Cardiac muscle cell (in vitro differentiated cells and primary cell): ENCODE results near the gene GRIA4. TPM values are rescaled to one million over a fixed set of nuclear protein-coding genes. Genes with fewer than 3 reads are reported as not detected.

Experiments
- DNase-seq, 2 donors: peaks; one replicate each; pipeline versions ENCODE4 v3.0.0 to v3.0.0-alpha.2; 2010 to 2017; ENCODE audit warnings: low read depth in 1 of 2, low spot score in 1 of 2
- H3K27ac ChIP-seq: fragments of 200-600 bp; sonication (generic); 2 replicates; pipeline ENCODE4 v1.5.1; 2016
- H3K27me3 ChIP-seq: fragments of 200-600 bp; sonication (generic); 2 replicates; pipeline ENCODE4 v1.6.0; 2016; ENCODE audit warnings: control low read depth
- H3K36me3 ChIP-seq: fragments of 200-600 bp; sonication (generic); 2 replicates; pipeline ENCODE4 v1.5.1; 2016; ENCODE audit warnings: control low read depth
- H3K4me1 ChIP-seq: fragments of 200-600 bp; sonication (generic); 2 replicates; pipeline ENCODE4 v1.8.1; 2017; ENCODE audit warnings: low read depth, mild to moderate bottlenecking, mixed run types
- H3K4me3 ChIP-seq: fragments of 200-600 bp; sonication (generic); 2 replicates; pipeline ENCODE4 v1.5.1; 2016; ENCODE audit warnings: mild to moderate bottlenecking
- H3K9me3 ChIP-seq: fragments of 200-600 bp; sonication (generic); 2 replicates; pipeline ENCODE4 v1.5.1; 2017; ENCODE audit warnings: low read depth, mild to moderate bottlenecking, control low read depth
- polyA plus RNA-seq: library from polyadenylated mRNA; unstranded; fragments of >200 nt; fragmentation: Nextera tagmentation; extraction: Ambion mirVana; gene quantifications from 2 replicates; pipeline ENCODE4 v1.2.1, GENCODE V29; 2016
- total RNA-seq: library from RNA; depleted of rRNA; stranded (reverse); fragments of >200 nt; gene quantifications from 2 replicates; pipeline ENCODE4 v1.2.3, GENCODE V29; 2016
- TF ChIP-seq, protein P1 (sequence below): IDR thresholded peaks from 2 replicates; pipeline ENCODE4 v1.5.1; 2012; ENCODE audit warnings: low read depth, mild to moderate bottlenecking, low read length

The GRIA4 gene
- total and polyA plus RNA-seq, 2 experiments from 2014 or later = 20.8 to 36.6 TPM

DNA sequence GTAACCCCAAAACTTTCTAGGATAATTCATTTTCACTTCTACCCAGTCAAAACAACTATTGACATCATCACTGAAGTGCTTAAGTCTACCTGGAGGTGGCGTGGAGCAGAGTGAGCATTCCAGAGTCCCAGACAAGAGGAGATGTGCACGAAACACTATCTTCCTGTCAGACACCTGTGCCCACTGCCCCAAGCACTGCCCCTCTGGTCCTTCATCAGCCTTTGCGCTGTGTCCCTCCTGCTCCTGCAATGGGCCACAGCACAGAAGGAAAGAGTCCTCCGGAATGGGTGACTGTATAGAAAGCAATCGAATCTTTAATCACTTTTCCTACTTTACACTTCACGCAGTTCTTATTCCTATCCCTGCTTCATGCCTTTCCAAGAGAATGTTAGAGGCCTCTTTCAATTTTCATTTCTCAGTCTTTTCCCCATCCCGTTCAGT, 512 bp upstream of the GRIA4 start:
- TF ChIP-seq, protein P1, sequence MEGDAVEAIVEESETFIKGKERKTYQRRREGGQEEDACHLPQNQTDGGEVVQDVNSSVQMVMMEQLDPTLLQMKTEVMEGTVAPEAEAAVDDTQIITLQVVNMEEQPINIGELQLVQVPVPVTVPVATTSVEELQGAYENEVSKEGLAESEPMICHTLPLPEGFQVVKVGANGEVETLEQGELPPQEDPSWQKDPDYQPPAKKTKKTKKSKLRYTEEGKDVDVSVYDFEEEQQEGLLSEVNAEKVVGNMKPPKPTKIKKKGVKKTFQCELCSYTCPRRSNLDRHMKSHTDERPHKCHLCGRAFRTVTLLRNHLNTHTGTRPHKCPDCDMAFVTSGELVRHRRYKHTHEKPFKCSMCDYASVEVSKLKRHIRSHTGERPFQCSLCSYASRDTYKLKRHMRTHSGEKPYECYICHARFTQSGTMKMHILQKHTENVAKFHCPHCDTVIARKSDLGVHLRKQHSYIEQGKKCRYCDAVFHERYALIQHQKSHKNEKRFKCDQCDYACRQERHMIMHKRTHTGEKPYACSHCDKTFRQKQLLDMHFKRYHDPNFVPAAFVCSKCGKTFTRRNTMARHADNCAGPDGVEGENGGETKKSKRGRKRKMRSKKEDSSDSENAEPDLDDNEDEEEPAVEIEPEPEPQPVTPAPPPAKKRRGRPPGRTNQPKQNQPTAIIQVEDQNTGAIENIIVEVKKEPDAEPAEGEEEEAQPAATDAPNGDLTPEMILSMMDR = peak; percentile 41
- H3K4me3 ChIP-seq = peak overlapping the region; percentile 71
- peaks cover 39% of the 10 kb centered on the region for H3K27me3 ChIP-seq
- DNase-seq = peak; percentile 23 to 27
- no peaks in the 10 kb centered on the region for H3K9me3 ChIP-seq
- H3K36me3 ChIP-seq = no peaks in the 10 kb centered on the region
- peaks cover 7% of the 10 kb centered on the region for H3K4me1 ChIP-seq
- no peak overlapping the region for H3K27ac ChIP-seq

DNA sequence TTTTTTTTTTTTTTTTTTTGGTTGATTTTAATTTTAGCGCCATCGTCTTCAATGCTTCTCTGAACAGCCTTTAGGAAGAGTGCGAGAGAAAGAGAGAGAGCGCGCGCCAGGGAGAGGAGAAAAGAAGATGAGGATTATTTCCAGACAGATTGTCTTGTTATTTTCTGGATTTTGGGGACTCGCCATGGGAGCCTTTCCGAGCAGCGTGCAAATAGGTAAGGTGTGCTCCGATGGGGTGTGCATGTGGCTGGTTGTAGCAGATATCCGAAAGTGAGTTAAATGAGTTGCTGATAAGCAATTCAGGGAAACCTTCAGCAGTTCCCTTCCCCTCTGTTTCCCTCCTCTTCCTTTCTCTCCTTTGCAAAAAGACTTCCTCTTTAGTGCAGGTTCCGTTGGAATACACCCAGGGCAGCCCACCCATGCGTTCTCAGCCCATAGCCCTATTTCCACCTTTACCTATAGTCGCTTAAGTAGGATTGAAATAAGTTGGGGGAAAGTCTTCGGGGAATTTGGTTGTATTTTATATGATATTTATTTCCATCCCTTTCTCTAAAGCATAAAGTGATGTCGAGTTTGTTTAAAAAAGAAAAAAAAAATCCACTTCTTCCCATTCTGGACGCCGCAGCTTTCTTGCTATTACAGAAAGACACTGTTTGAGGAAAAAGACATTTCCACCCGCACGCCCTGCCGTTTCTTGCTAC, 1.1 kb downstream of the GRIA4 start:
- TF ChIP-seq, protein P1 = no peak
- Histone ChIP-seq H3K4me3 (peak overlapping the region; percentile 71), H3K27me3 (peaks cover 39% of the 10 kb centered on the region), H3K9me3 (no peaks in the 10 kb centered on the region), H3K36me3 (no peaks in the 10 kb centered on the region), H3K4me1 (peaks cover 7% of the 10 kb centered on the region), H3K27ac (no peak overlapping the region)
- DNase-seq = peak in 1 of 2 donors; percentile 4

DNA sequence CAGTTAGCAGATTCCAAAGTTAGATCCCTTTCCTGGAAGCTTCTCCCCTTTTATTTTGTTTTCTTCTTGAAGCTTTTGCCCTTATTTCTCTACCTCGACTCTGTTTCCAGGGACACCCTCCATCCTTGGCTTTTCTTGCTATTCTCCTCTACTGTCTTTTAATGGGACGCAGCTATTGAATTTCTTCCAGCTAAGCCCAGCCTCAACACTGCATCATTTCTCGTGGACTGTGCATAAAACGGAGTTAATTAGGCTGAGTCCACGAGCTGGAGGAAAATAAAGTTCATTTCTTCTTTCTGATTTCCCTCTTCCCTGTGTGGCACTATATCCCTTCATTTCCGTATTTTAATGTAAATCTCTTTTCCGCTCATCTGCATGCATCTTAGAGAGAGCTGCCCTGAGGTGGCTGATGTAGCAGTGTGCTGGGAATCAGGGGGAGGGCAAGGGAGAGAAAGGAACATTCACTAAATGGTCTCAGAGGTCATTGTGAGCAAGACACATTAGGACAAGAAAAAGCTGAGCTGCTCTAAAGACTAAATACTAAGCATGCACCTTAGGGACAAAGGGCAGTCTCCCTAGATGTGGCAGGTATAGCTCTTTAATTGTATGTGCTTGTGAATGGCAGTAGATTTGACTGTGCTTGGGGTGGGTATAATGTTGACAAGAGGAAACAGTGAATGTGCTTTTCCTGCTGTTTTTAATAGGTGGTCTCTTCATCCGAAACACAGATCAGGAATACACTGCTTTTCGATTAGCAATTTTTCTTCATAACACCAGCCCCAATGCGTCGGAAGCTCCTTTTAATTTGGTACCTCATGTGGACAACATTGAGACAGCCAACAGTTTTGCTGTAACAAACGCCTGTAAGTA, 1.9 kb downstream of the GRIA4 start:
- TF ChIP-seq, protein P1 = no peak
- DNase-seq = peak in 1 of 2 donors; percentile 7
- no peak overlapping the region for H3K27ac ChIP-seq

DNA sequence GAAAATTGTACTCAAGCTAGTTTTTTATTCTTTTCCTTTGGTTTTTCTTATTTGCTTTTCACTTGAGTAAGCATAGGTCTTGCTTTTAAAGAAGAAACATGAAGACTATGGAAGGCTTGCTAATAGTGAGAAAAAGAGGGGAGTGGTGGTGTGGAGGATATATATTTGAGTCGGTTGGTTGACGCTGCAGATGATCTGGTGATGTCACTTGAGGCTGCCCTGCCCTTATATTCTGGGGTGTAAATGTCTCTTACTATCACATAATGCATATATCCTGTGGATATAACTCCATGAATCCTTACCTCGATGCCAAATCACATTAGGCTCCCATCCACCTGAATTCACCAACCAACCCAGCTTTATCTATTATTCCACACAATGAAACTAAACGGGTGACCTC, 2.9 kb downstream of the GRIA4 start:
- H3K36me3 ChIP-seq = no peaks in the 10 kb centered on the region
- TF ChIP-seq, protein P1 = no peak
- H3K4me1 ChIP-seq = peaks cover 7% of the 10 kb centered on the region
- H3K4me3 ChIP-seq = peak overlapping the region; percentile 71
- H3K27me3 ChIP-seq = peaks cover 39% of the 10 kb centered on the region
- no peak overlapping the region for H3K27ac ChIP-seq
- DNase-seq = no peak
- no peaks in the 10 kb centered on the region for H3K9me3 ChIP-seq

More for the DNA sequence above, 1.9 kb downstream of the GRIA4 start:
- Histone ChIP-seq H3K27me3 (peaks cover 39% of the 10 kb centered on the region), H3K36me3 (no peaks in the 10 kb centered on the region), H3K4me1 (peaks cover 7% of the 10 kb centered on the region), H3K9me3 (no peaks in the 10 kb centered on the region), H3K4me3 (peak overlapping the region; percentile 71)

DNA sequence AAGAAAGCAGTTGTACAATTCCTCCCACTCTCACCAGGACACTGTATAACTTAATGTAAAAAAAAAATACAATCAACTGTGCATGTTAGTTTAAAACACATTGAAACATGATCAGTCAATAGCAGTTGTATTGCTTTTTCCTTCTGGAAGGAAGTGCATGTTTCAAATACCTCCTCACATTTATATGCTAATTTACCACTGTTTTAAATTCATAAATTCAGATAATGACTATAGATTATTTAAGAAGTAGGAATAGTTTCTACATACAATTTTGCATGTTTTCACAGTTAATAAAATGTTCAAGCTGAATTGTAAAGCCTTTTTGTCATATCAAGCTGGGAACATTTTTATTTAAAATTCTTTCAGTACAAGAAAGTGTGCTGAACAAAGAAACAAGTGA, 3.3 kb downstream of the GRIA4 start:
- Histone ChIP-seq H3K27me3 (peaks cover 39% of the 10 kb centered on the region), H3K4me3 (peak overlapping the region; percentile 71), H3K9me3 (no peaks in the 10 kb centered on the region), H3K36me3 (no peaks in the 10 kb centered on the region), H3K27ac (no peak overlapping the region), H3K4me1 (peaks cover 7% of the 10 kb centered on the region)
- no peak for DNase-seq
- TF ChIP-seq, protein P1 = no peak
